ENCODE results near the gene MPV17L2. TPM values are rescaled to one million over a fixed set of nuclear protein-coding genes. Genes with fewer than 3 reads are reported as not detected.
"Not testable (repeated sequence)": the region's sequence is repeated elsewhere in the genome, so short reads cannot be mapped to it uniquely, and the experiment has no call there.

Gene MPV17L2
- total and polyA plus RNA-seq, 2 of the 4 experiments (the other 2 are of a cell fraction) = 7.2 to 19.5 TPM

GRCh38 chr19:18158467-18158866 is 34.6 kb upstream of the MPV17L2 start:
- no peak overlapping the region for H3K56ac ChIP-seq (ENCODE audit: extremely low read depth, insufficient read depth, low read length)
- no peak overlapping the region for H2BK120ac ChIP-seq (ENCODE audit: low read depth, low read length)
- no peak overlapping the region for H2BK15ac ChIP-seq (ENCODE audit: low read depth, low read length)
- H4K20me1 ChIP-seq (ENCODE audit: insufficient read depth, low read length) = peaks cover 25% of the 10 kb centered on the region
- H3K27ac ChIP-seq (ENCODE audit: insufficient read depth, low read length) = no peak overlapping the region
- H2AK5ac ChIP-seq (ENCODE audit: low read depth, low read length) = no peak overlapping the region
- DNase-seq = no peak
- H3K36me3 ChIP-seq (ENCODE audit: control insufficient read depth, insufficient read depth, low read length) = peaks cover 28% of the 10 kb centered on the region
- H3K4me2 ChIP-seq (ENCODE audit: low read depth, low read length) = no peak overlapping the region
- TF ChIP-seq CHD1 (IDR thresholded peaks at IDR 0.05; ENCODE audit: low read depth, low read length) (no peak), SMC3 (IDR thresholded peaks at IDR 0.05; ENCODE audit: low read depth, low read length) (no peak), ELK1 (IDR thresholded peaks at IDR 0.05; ENCODE audit: borderline replicate concordance, low read depth, low read length) (no peak), CEBPB (IDR thresholded peaks at IDR 0.05; ENCODE audit: low read depth, low read length) (no peak)
- no peak overlapping the region for H3K4ac ChIP-seq (ENCODE audit: low read depth, low read length)
- peaks cover 18 to 52% of the 10 kb centered on the region in 2 experiments for H3K79me1 ChIP-seq (ENCODE audit: low read depth in 1 of 2, low read length in 2 of 2)
- CTCF ChIA-PET = no interaction called here
- no peak overlapping the region for H4K91ac ChIP-seq (ENCODE audit: insufficient read depth, low read depth, low read length)
- no peak overlapping the region for H2BK5ac ChIP-seq (ENCODE audit: low read depth, low read length, poor library complexity, severe bottlenecking)
- H2AK9ac ChIP-seq (replicated peaks; ENCODE audit: low read depth, low read length, poor library complexity) = no peak overlapping the region
- no peaks in the 10 kb centered on the region for H3K9me3 ChIP-seq (ENCODE audit: control insufficient read depth, insufficient read depth, low read length)
- WGBS, 2 experiments (ENCODE audit: extremely low coverage in 2 of 2, insufficient read length in 1 of 2) = 100% methylated on average over 1 of the region's 4 CpGs; no CpG with 5 or more reads in 1 of the 2 experiments
- dilution Hi-C loops (cut with HindIII; ENCODE audit: low sequenced_read_pairs, unreplicated experiment) = no loop called here
- peaks cover 11% of the 10 kb centered on the region for H3K9me1 ChIP-seq (ENCODE audit: insufficient read depth, low read length)
- no peak overlapping the region for H2AFZ ChIP-seq (replicated peaks; ENCODE audit: low read length, poor library complexity)
- intact Hi-C loops (cut with micrococcal nuclease) = loop anchor here (10.0 kb wide), 1 partner anchor 154 kb away; the partner anchor contains the start of gene ARRDC2
- H2BK20ac ChIP-seq (ENCODE audit: low read depth, low read length) = no peak overlapping the region
- no peak overlapping the region for H4K8ac ChIP-seq (ENCODE audit: low read depth in 2 of 2, low read length in 2 of 2)
- H3K4me3 ChIP-seq (ENCODE audit: insufficient read depth, low read depth, low read length) = no peak overlapping the region
- ATAC-seq (ENCODE audit: low read depth) = no peak
- no peaks in the 10 kb centered on the region for H3K27me3 ChIP-seq (ENCODE audit: control insufficient read depth, insufficient read depth, low read length)
- no TSS peak for BruUV-seq (replicated peaks)
- in situ Hi-C loops (cut with MboI; ENCODE audit: low sequenced_read_pairs) = no loop called here
- H3K9ac ChIP-seq (ENCODE audit: low read depth, low read length) = no peak overlapping the region
- H4K5ac ChIP-seq (ENCODE audit: low read depth, low read length) = no peak overlapping the region
- POLR2A ChIA-PET (ENCODE audit: unreplicated experiment) = no interaction called here
- H3K18ac ChIP-seq (ENCODE audit: low read depth, low read length) = no peak overlapping the region
- H3K14ac ChIP-seq (replicated peaks; ENCODE audit: low read depth, low read length) = no peak overlapping the region
- H3K23ac ChIP-seq (ENCODE audit: low read depth, low read length) = no peak overlapping the region
- H3K4me1 ChIP-seq (ENCODE audit: control insufficient read depth, insufficient read depth, low read length) = peaks cover 20% of the 10 kb centered on the region

DNA sequence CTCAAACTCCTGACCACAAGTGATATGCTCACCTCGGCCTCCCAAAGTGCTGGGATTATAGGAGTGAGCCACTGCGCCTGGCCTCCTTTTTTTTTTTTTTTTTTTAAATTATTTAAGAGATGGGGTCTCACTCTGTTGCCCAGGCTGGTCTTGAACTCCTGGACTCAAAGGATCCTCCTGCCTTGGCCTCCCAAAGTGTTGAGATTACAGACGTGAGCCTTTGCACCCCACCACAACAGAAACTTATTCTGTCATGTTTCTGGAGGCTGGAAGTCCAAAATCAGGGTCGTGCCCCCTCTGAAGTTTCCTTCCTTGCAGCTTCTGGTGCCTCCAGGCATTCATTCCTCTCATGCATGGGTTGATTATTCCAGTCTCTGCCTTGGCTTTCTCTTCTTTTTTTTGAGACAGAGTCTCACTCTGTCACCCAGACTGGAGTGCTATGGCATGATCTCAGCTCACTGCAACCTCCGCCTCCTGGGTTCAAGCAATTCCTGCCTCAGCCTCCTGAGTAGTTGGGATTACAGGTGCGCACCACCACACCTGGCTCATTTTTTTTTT is 33.9 kb upstream of the MPV17L2 start:
- H2AFZ ChIP-seq (replicated peaks; ENCODE audit: low read length, poor library complexity); H3K9me3 ChIP-seq (ENCODE audit: control insufficient read depth, insufficient read depth, low read length); H2AK9ac ChIP-seq (replicated peaks; ENCODE audit: low read depth, low read length, poor library complexity); POLR2A ChIA-PET (ENCODE audit: unreplicated experiment); H3K4me3 ChIP-seq (ENCODE audit: insufficient read depth, low read depth, low read length); H4K91ac ChIP-seq (ENCODE audit: insufficient read depth, low read depth, low read length); H3K27ac ChIP-seq (ENCODE audit: insufficient read depth, low read length); H3K18ac ChIP-seq (ENCODE audit: low read depth, low read length); H4K5ac ChIP-seq (ENCODE audit: low read depth, low read length); H2BK5ac ChIP-seq (ENCODE audit: low read depth, low read length, poor library complexity, severe bottlenecking); H3K4me2 ChIP-seq (ENCODE audit: low read depth, low read length); ATAC-seq (ENCODE audit: low read depth); H2AK5ac ChIP-seq (ENCODE audit: low read depth, low read length); H3K56ac ChIP-seq (ENCODE audit: extremely low read depth, insufficient read depth, low read length); H2BK20ac ChIP-seq (ENCODE audit: low read depth, low read length); H3K27me3 ChIP-seq (ENCODE audit: control insufficient read depth, insufficient read depth, low read length); H4K8ac ChIP-seq (ENCODE audit: low read depth in 2 of 2, low read length in 2 of 2); BruUV-seq (replicated peaks); H3K9ac ChIP-seq (ENCODE audit: low read depth, low read length); DNase-seq; H2BK120ac ChIP-seq (ENCODE audit: low read depth, low read length); H3K14ac ChIP-seq (replicated peaks; ENCODE audit: low read depth, low read length); dilution Hi-C loops (cut with HindIII; ENCODE audit: low sequenced_read_pairs, unreplicated experiment); H2BK15ac ChIP-seq (ENCODE audit: low read depth, low read length); H3K4ac ChIP-seq (ENCODE audit: low read depth, low read length); H3K23ac ChIP-seq (ENCODE audit: low read depth, low read length); in situ Hi-C loops (cut with MboI; ENCODE audit: low sequenced_read_pairs): not testable (repeated sequence)
- Histone ChIP-seq H3K79me1 (ENCODE audit: low read depth in 1 of 2, low read length in 2 of 2) (peaks cover 12 to 45% of the 10 kb centered on the region in 2 experiments), H3K36me3 (ENCODE audit: control insufficient read depth, insufficient read depth, low read length) (peaks cover 31% of the 10 kb centered on the region), H3K4me1 (ENCODE audit: control insufficient read depth, insufficient read depth, low read length) (peaks cover 18% of the 10 kb centered on the region), H4K20me1 (ENCODE audit: insufficient read depth, low read length) (peaks cover 20% of the 10 kb centered on the region), H3K9me1 (ENCODE audit: insufficient read depth, low read length) (peaks cover 11% of the 10 kb centered on the region)
- CTCF ChIA-PET = interaction anchor here (0.6 kb wide), 1 partner anchor 116 kb away, joined by 3 read pairs; no protein-coding TSS in a partner anchor
- intact Hi-C loops (cut with micrococcal nuclease) = loop anchor here (10.0 kb wide), 1 partner anchor 154 kb away; the partner anchor contains the start of gene ARRDC2
- WGBS, 2 experiments (ENCODE audit: extremely low coverage in 2 of 2, insufficient read length in 1 of 2) = no CpG with 5 or more reads among the region's 6 CpGs

Measured in IMR-90 (cell line).